Kidney (tissue), 22 donors: ENCODE data around the gene RBPMS2. TPM values are rescaled to one million over a fixed set of nuclear protein-coding genes. Genes with fewer than 3 reads are reported as not detected.
"Not testable (repeated sequence)": the region's sequence is repeated elsewhere in the genome, so short reads cannot be mapped to it uniquely, and the experiment has no call there.

ENCODE experiments used
- DNase-seq, 5 donors: peaks; one replicate each; pipeline ENCODE4 v3.0.0-alpha.2; 2013 to 2020
- FAIRE-seq: peaks from 2 replicates; lab custom pipeline; 2012; peaks lifted over from hg19 to GRCh38; lab: Jason Lieb, UNC
- H3K27ac ChIP-seq, 2 donors: one replicate each; pipeline ENCODE4 v1.7.0; 2013; ENCODE audit warnings: low read depth in 2 of 2, low read length in 2 of 2, inconsistent platforms in 1 of 2
- H3K27me3 ChIP-seq: one replicate; pipeline ENCODE4 v1.7.1; 2013; ENCODE audit warnings: low read length, inconsistent platforms; ENCODE audit not compliant: control insufficient read depth, insufficient read depth
- H3K36me3 ChIP-seq, 3 donors: one replicate each; pipeline versions ENCODE4 v1.7.0 to v1.7.1; 2013; ENCODE audit warnings: low read length in 3 of 3, control low read depth in 1 of 3, inconsistent platforms in 1 of 3; ENCODE audit not compliant: insufficient read depth in 3 of 3, control insufficient read depth in 2 of 3
- H3K4me1 ChIP-seq, 3 donors: one replicate each; pipeline versions ENCODE4 v1.7.0 to v1.7.1; 2013; ENCODE audit warnings: low read length in 3 of 3, inconsistent platforms in 1 of 3, low read depth in 1 of 3; ENCODE audit not compliant: control insufficient read depth in 2 of 3, insufficient read depth in 2 of 3
- H3K4me3 ChIP-seq, 3 donors: one replicate each; pipeline versions ENCODE4 v1.7.0 to v1.8.1; 2013; ENCODE audit warnings: low read length in 3 of 3, control low read depth in 1 of 3, inconsistent platforms in 1 of 3
- H3K9ac ChIP-seq, 3 donors: one replicate each; pipeline versions ENCODE4 v1.7.0 to v1.7.1; 2013; ENCODE audit warnings: low read length in 3 of 3, control low read depth in 1 of 3, inconsistent platforms in 1 of 3
- H3K9me3 ChIP-seq, 3 donors: one replicate each; pipeline versions ENCODE4 v1.7.0 to v1.7.1; 2013; ENCODE audit warnings: low read length in 3 of 3, control low read depth in 1 of 3, inconsistent platforms in 1 of 3; ENCODE audit not compliant: control insufficient read depth in 2 of 3, insufficient read depth in 1 of 3
- CTCF ChIP-seq: IDR thresholded peaks from 3 replicates; pipeline ENCODE4 v1.5.1; 2012; ENCODE audit warnings: mild to moderate bottlenecking, moderate library complexity, borderline replicate concordance; ENCODE audit not compliant: insufficient read depth; ENCODE audit errors: extremely low read depth
- intact Hi-C: fragments of 100-400 bp; cut with DNase I; formaldehyde crosslinking; loops from one replicate; pipeline ENCODE4 v1.11.1; 2022
- long read RNA-seq, 10 donors: library from polyadenylated mRNA in 1 of 10; unstranded in 1 of 10; transcript quantifications; one replicate each; pipeline ENCODE4 v2.0.0 and lab custom pipeline, GENCODE V29; 2021 to 2026
- polyA plus RNA-seq: library from polyadenylated mRNA; stranded (reverse); fragments of 350-450 nt; fragmentation: Illumina TruSeq; extraction: RNeasy Lipid Tissue Mini Kit (QIAGEN cat#74804); gene quantifications from one replicate; pipeline ENCODE4 v1.2.3, GENCODE V29; 2014; ENCODE audit warnings: low read depth, low replicate concordance; ENCODE audit not compliant: insufficient read depth
- total RNA-seq: library from RNA; stranded (reverse); fragmentation: NEBNext Ultra II Directional; extraction: Animal tissue kit (Norgen Biotek cat#: 25700); gene quantifications from one replicate; pipeline ENCODE4 v1.2.1, GENCODE V29; 2021
- donor health status: control.
- donor health status: control.
- donor health status: control.
- donor health status: control.
- donor health status: control.
- donor health status: DM: yes; HTN: yes; CAD: no.
- donor health status: Normal renal cell carcinoma (clear cell type).

The RBPMS2 gene
- total RNA-seq (8.2 TPM), polyA plus RNA-seq (24.2 TPM)
- long read RNA-seq, donor 1, partial matches to known transcripts: 0 of 3 reads
- long read RNA-seq, donor 1, other reads (novel, unspliced or antisense): 0 of 3 reads
- long read RNA-seq, donor 2, partial matches to known transcripts: 0 of 2 reads
- long read RNA-seq, donor 2, other reads (novel, unspliced or antisense): 0 of 2 reads
- long read RNA-seq, donor 3, partial matches to known transcripts: 0 of 1 reads
- long read RNA-seq, donor 3, other reads (novel, unspliced or antisense): 0 of 1 reads
- long read RNA-seq, donor 4, partial matches to known transcripts: 0 of 1 reads
- long read RNA-seq, donor 4, other reads (novel, unspliced or antisense): 0 of 1 reads
- long read RNA-seq, donor 5: 0 reads
- long read RNA-seq, donor 6: 0 reads
- long read RNA-seq, donor 7, partial matches to known transcripts: 1 of 2 reads
- long read RNA-seq, donor 7, other reads (novel, unspliced or antisense): 1 of 2 reads
- long read RNA-seq, donor 8, partial matches to known transcripts: 0 of 2 reads
- long read RNA-seq, donor 8, other reads (novel, unspliced or antisense): 0 of 2 reads
- long read RNA-seq, donor 9, partial matches to known transcripts: 0 of 1 reads
- long read RNA-seq, donor 9, other reads (novel, unspliced or antisense): 0 of 1 reads
- long read RNA-seq, donor 10, partial matches to known transcripts: 0 of 4 reads
- long read RNA-seq, donor 10, other reads (novel, unspliced or antisense): 0 of 4 reads

DNA sequence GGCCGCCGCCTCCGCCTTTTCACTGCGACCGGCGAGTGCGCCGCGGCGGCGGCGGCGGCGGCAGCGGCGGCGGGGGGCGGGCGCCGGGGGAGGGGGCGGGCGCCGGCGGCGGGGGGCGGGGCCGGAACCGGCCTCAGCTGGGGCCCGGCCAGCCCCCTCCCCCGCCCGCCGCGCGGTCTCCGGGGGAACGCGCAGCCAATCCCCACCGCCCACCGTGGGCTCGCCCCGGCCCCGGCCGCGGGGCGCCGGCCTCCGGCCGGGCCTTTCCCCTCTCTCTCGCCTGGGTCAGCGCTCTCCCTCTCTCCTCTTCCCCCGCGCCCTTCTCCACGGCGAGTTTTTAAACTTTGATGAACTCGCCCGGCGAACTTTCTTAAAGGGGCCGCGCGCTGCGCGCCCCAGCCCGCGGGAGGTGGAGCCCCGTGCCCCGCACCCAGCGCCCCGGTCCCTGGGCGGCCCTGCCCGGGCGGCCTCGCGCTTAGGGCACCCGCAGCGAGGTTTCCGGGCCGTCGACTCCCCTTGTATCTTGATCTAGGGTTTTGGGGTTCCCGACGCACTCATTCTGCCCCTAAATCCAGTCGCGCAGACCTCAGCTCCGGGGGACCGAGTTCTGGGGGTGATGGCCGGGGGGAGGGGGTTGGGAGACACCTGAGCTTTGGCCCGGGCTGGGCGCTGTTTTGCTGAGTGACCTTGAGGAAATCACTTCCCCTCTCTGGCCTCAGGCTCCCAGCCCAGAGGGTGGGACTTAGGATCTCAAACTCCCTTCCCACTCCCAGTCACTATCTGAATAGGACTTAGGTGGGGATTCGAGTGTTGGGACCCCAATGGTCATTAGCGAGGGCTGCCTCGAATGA lies at the start of gene RBPMS2:
RBPMS2 (minus strand) TSS at position 39 of the 851 bp plus-strand sequence. CDS start 270 bp downstream, outside the sequence.
- Histone ChIP-seq H3K4me1 (peaks cover 0 to 6% (median 3%) of the 10 kb centered on the region in 3 donors), H3K9ac (peak within 1 kb of the TSS in 2 of 3 donors; percentile 17 to 73), H3K36me3 (no peaks in the 10 kb centered on the region), H3K9me3 (no peaks in the 10 kb centered on the region), H3K4me3 (peak within 1 kb of the TSS; percentile 7 to 64 (median 54)), H3K27ac (peak within 1 kb of the TSS; percentile 60 to 74), H3K27me3 (no peaks in the 10 kb centered on the region)
- intact Hi-C loops: no loop called here
- FAIRE-seq (no peak), DNase-seq (peak; percentile 29 to 71 (median 65))
- TF ChIP-seq CTCF: no peak

DNA sequence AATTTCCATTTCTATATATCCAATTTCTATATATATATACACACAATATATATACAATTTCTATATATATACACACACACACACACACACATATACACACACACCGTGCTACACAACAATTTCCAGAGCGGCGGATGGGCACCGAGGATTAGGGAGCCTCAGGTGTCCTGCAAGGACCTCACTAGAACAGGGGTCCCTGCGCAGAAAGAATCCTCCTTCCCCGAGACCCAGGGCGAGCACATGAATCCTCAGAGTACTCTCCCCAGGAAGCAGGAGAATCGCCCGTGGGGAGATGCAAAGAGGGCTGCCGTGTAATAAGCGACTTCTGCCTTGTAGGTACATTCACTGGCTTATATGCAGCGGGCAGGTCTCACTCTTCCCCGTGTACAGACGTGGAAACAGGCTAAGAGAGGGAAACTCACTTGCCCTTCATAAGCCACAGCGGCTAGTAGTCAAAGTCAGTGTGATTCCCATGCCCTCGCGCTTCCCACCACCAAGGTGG lies 49.6 kb upstream of the RBPMS2 start:
- H3K9me3 ChIP-seq: no peaks in the 10 kb centered on the region
- no peaks in the 10 kb centered on the region for H3K27me3 ChIP-seq
- H3K27ac ChIP-seq: no peak overlapping the region
- no peak for TF ChIP-seq CTCF
- DNase-seq (peak in 1 of 5 donors; percentile 53), FAIRE-seq (no peak)
- intact Hi-C loops: no loop called here
- H3K36me3 ChIP-seq: no peaks in the 10 kb centered on the region
- peaks cover 0 to 13% (median 9%) of the 10 kb centered on the region in 3 donors for H3K4me1 ChIP-seq
- H3K4me3 ChIP-seq: peak overlapping the region; percentile 53 to 64 (median 60)
- peak overlapping the region in 1 of 3 donors; percentile 4 for H3K9ac ChIP-seq

DNA sequence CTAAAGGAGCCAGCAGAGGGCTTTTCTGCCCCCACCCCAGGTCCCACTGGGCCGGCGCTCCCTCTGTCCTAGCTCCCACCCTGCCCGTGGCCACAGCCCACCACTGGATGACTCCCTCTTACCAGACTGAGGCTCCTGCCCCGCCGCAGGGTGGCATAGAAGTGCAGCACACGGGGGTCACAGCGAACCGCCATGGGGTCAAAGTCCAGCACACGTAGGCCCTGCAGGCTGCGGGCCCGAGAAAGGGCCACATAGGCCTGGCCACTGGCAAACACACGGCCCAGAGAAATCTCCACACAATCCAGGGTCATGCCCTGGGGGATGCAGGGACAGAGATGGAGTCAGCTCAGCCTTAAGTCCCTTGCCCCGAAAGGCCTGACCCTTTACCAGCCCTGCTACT lies 41.1 kb upstream of the RBPMS2 start:
- DNase-seq (no peak), FAIRE-seq (no peak)
- no peak overlapping the region for H3K9ac ChIP-seq
- intact Hi-C loops: no loop called here
- no peak for TF ChIP-seq CTCF
- no peaks in the 10 kb centered on the region for H3K9me3 ChIP-seq
- no peaks in the 10 kb centered on the region for H3K27me3 ChIP-seq
- no peak overlapping the region for H3K27ac ChIP-seq
- H3K36me3 ChIP-seq: no peaks in the 10 kb centered on the region
- no peaks in the 10 kb centered on the region for H3K4me1 ChIP-seq
- H3K4me3 ChIP-seq: no peak overlapping the region

GRCh38 chr15:64814965-64815364 lies 39.6 kb upstream of the RBPMS2 start:
- H3K4me1 ChIP-seq, H3K27me3 ChIP-seq, H3K4me3 ChIP-seq, FAIRE-seq, H3K9ac ChIP-seq, H3K9me3 ChIP-seq, intact Hi-C loops, DNase-seq, H3K36me3 ChIP-seq, H3K27ac ChIP-seq: not testable (repeated sequence)

GRCh38 chr15:64814283-64814682 lies 38.9 kb upstream of the RBPMS2 start:
- H3K4me3 ChIP-seq, H3K27me3 ChIP-seq, H3K9me3 ChIP-seq, H3K4me1 ChIP-seq, DNase-seq, H3K36me3 ChIP-seq, H3K27ac ChIP-seq, FAIRE-seq, H3K9ac ChIP-seq, intact Hi-C loops: not testable (repeated sequence)
